ENCODE data around the gene MNDA. TPM values are rescaled to one million over a fixed set of nuclear protein-coding genes. Genes with fewer than 3 reads are reported as not detected.

MNDA gene
- total and polyA plus RNA-seq, 11 donors = 1.1 to 38.0 (median 2.3) TPM

DNA sequence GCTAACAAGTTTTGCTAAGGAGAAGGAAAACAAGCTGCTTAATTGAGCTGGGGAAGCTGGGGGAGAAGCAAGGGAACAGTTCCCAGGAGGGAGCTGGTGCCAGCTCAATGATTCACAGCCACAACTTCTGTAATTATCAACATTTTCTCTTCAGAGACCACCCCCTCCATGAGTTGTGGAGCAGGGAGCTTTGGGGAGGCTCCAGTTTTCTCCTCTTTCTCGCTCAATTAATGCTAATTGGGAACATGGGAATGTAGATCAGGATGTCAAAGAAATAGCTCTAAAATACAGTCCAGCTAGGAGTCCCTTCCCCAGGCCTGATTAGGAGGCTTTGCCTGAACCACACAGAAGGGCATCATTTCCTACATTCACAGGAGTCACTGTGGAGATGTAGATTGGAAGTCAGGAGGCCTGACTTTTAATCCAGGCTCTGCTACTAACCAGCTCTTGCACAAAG is 12.1 kb upstream of the MNDA start:
- peaks cover 0 to under 1% (median 0%) of the 10 kb centered on the region in 9 donors for H3K27me3 ChIP-seq
- H3K4me1 ChIP-seq = peaks cover 0 to 35% (median 0%) of the 10 kb centered on the region in 12 donors
- no peak for ATAC-seq
- no peaks in the 10 kb centered on the region for H3K9me3 ChIP-seq
- no peak for DNase-seq
- WGBS, 4 donors = 67 to 88% (median 79%) methylated on average over 1 of the region's 1 CpG
- H3K36me3 ChIP-seq = no peaks in the 10 kb centered on the region
- intact Hi-C loops (cut with DNase I) = no loop called here
- H3K27ac ChIP-seq = peak overlapping the region in 1 of 12 donors; percentile 79
- H3K4me3 ChIP-seq = no peak overlapping the region
- TF ChIP-seq POLR2A (IDR thresholded peaks at IDR 0.05) = no peak
- TF ChIP-seq, protein P1, sequence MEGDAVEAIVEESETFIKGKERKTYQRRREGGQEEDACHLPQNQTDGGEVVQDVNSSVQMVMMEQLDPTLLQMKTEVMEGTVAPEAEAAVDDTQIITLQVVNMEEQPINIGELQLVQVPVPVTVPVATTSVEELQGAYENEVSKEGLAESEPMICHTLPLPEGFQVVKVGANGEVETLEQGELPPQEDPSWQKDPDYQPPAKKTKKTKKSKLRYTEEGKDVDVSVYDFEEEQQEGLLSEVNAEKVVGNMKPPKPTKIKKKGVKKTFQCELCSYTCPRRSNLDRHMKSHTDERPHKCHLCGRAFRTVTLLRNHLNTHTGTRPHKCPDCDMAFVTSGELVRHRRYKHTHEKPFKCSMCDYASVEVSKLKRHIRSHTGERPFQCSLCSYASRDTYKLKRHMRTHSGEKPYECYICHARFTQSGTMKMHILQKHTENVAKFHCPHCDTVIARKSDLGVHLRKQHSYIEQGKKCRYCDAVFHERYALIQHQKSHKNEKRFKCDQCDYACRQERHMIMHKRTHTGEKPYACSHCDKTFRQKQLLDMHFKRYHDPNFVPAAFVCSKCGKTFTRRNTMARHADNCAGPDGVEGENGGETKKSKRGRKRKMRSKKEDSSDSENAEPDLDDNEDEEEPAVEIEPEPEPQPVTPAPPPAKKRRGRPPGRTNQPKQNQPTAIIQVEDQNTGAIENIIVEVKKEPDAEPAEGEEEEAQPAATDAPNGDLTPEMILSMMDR (IDR thresholded peaks at IDR 0.05) = no peak

DNA sequence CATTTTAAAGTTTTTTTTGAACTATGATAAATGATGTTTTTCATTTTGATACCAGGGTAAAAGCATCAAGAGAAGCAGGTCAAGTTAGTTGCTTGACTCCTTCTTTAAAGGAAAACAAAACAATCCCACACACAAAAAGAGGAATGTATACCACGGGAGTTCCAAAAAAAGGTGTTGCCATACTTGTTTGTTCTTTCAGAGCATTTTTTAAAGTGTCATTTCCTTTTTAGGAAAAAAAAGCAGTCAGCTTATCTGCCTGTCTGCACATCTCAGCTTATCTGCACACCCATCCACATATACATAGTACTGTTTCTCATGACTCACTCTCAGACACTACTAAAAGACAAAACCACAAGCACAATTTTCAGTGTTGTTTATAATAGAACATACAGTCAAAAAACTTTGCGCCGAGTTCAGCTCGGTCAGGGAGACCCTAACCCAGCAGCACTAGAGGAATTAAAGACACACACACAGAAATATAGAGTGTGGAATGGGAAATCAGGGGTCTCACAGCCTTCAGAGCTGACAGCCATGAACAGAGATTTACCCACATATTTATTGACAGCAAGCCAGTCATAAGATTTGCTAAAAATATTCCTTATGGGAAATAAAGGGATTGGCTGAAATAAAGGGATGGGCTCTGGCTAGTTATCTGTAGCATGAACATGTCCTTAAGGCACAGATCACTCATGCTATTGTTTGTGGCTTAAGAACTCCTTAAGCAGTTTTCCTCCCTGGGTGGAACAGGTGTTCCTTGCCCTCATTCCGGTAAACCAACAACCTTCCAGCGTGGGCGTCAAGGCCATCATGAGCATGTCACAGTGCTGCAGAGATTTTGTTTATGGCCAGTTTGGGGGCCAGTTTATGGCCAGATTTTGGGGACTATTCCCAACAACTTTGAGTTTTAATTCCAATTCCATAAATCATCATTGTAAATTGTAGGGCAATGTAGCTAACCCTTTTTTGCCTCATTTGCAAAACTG is 11.4 kb upstream of the MNDA start:
- TF ChIP-seq, protein P1 (IDR thresholded peaks at IDR 0.05) = no peak
- no peak for TF ChIP-seq POLR2A (IDR thresholded peaks at IDR 0.05)
- intact Hi-C loops (cut with DNase I) = no loop called here
- H3K4me1 ChIP-seq = peaks cover 0 to 35% (median 0%) of the 10 kb centered on the region in 12 donors
- H3K4me3 ChIP-seq = no peak overlapping the region
- 68 to 75% (median 70%) methylated on average over 7 of the region's 7 CpGs for WGBS, 4 donors
- DNase-seq (no peak), ATAC-seq (no peak)
- no peaks in the 10 kb centered on the region for H3K9me3 ChIP-seq
- no peaks in the 10 kb centered on the region for H3K36me3 ChIP-seq
- peaks cover 0 to 3% (median 0%) of the 10 kb centered on the region in 9 donors for H3K27me3 ChIP-seq
- peak overlapping the region in 1 of 12 donors; percentile 79 for H3K27ac ChIP-seq

DNA sequence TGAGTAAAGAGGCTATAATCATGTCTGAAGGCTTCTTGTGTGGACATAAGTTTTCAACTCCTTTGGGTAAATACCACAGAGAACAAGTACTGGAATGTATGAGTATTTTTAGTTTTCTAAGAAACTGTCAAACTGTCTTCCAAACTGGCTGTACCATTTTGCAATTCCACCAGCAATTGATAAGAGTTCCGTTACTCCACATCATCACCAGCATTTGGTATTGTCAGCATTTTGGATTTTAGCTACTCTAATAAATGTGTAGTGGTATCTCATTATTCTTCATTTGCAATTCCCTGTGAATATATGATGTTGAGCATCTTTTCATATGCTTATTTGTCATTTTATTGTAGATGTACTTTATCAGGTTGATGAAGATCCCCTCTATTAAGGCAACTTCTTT is 9.4 kb upstream of the MNDA start:
- TF ChIP-seq POLR2A (IDR thresholded peaks at IDR 0.05) = no peak
- TF ChIP-seq, protein P1 (IDR thresholded peaks at IDR 0.05) = no peak
- H3K27ac ChIP-seq = no peak overlapping the region
- WGBS, 4 donors = 55 to 72% (median 69%) methylated on average over 1 of the region's 1 CpG
- no peak for DNase-seq
- peaks cover 0 to 3% (median 0%) of the 10 kb centered on the region in 9 donors for H3K27me3 ChIP-seq
- no peak for ATAC-seq
- peaks cover 0 to 35% (median 0%) of the 10 kb centered on the region in 12 donors for H3K4me1 ChIP-seq
- H3K36me3 ChIP-seq = no peaks in the 10 kb centered on the region
- H3K4me3 ChIP-seq = no peak overlapping the region
- intact Hi-C loops (cut with DNase I) = no loop called here
- no peaks in the 10 kb centered on the region for H3K9me3 ChIP-seq

DNA sequence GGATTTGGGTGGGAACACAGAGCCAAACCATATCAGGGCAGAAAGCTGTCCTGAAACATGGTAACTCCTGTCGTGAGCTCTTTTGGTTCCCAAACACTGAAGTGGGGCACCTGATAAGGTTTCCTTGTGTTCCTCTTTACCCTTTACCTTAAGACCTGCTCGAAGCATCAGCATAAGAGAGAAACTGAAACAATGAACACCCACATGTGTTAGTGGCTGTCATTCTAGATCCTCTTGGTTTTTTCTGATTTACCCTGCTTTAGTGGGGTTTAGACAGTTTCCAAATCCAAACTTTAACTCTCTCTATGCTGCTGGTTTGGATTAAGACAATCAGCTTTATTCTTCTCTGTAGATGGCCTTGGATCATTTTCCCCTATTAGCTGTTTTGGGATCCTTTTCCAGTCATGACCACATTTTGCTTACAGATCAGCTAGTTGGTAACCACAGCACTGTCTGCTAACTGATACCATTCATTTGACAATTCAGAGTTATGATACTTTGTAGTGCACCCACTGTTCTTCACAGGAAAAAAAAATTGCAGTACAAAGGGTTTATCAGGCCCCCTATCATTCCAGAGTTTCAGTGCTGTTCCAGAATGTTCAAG is 975 bp upstream of the MNDA start:
- peaks cover 0 to 9% (median 0%) of the 10 kb centered on the region in 12 donors for H3K9me3 ChIP-seq
- intact Hi-C loops (cut with DNase I) = no loop called here
- H3K36me3 ChIP-seq = no peaks in the 10 kb centered on the region
- TF ChIP-seq, protein P1 (IDR thresholded peaks at IDR 0.05) = no peak
- no peak for TF ChIP-seq POLR2A (IDR thresholded peaks at IDR 0.05)
- H3K4me1 ChIP-seq = peaks cover 0 to 13% (median 0%) of the 10 kb centered on the region in 12 donors
- H3K27ac ChIP-seq = peak overlapping the region in 2 of 12 donors; percentile 29 to 90
- no peak overlapping the region for H3K4me3 ChIP-seq
- ATAC-seq = no peak
- no peak for DNase-seq
- WGBS, 4 donors = 67 to 76% (median 74%) methylated on average over 2 of the region's 2 CpGs
- no peaks in the 10 kb centered on the region for H3K27me3 ChIP-seq

Data from heart left ventricle (tissue), 16 donors.